Gastroesophageal sphincter (tissue), 4 donors: ENCODE measurements around the gene ADIRF. TPM values are rescaled to one million over a fixed set of nuclear protein-coding genes. Genes with fewer than 3 reads are reported as not detected.

Experiments used
- ATAC-seq: fragments of 150-250 bp; one replicate; pipeline ENCODE4 v1.9.1; 2016; ENCODE audit warnings: mild to moderate bottlenecking, moderate library complexity
- H3K27ac ChIP-seq, 4 donors: fragments of 200-600 bp; sonication (generic) in 3 of 4; 1 replicate in 3 of 4; 2 replicates in 1 of 4; pipeline ENCODE4 v1.5.1; 2016 to 2019
- H3K27me3 ChIP-seq: fragments of 200-600 bp; sonication (generic); one replicate; pipeline ENCODE4 v1.5.1; 2019
- H3K36me3 ChIP-seq, 2 donors: fragments of 200-600 bp; sonication (generic); one replicate each; pipeline ENCODE4 v1.5.1; 2019; ENCODE audit warnings: control low read depth in 1 of 2
- H3K4me1 ChIP-seq, 3 donors: fragments of 200-600 bp; sonication (generic); 1 replicate in 2 of 3; 2 replicates in 1 of 3; pipeline ENCODE4 v1.5.1; 2016 to 2019; ENCODE audit warnings: control low read depth in 2 of 3
- H3K4me3 ChIP-seq, 2 donors: fragments of 200-600 bp; sonication (generic); one replicate each; pipeline ENCODE4 v1.5.1; 2019; ENCODE audit warnings: mild to moderate bottlenecking in 1 of 2, moderate library complexity in 1 of 2
- H3K9me3 ChIP-seq, 3 donors: fragments of 200-600 bp; sonication (generic); one replicate each; pipeline ENCODE4 v1.5.1; 2017 to 2019; ENCODE audit warnings: control low read depth in 2 of 3
- EP300 ChIP-seq: sonication (generic); formaldehyde crosslinking; IDR thresholded peaks from one replicate; pipeline ENCODE4 v1.6.1; 2017; ENCODE audit warnings: antibody characterized with exemption, mild to moderate bottlenecking
- POLR2A ChIP-seq, 2 donors: fragments of 450-650 bp; IDR thresholded peaks; one replicate each; pipeline ENCODE4 v1.6.1; 2017; ENCODE audit warnings: antibody characterized with exemption in 2 of 2, mild to moderate bottlenecking in 2 of 2, moderate library complexity in 1 of 2
- POLR2AphosphoS5 ChIP-seq: sonication (generic); formaldehyde crosslinking; IDR thresholded peaks from one replicate; pipeline ENCODE4 v1.6.1; 2017; ENCODE audit warnings: antibody characterized with exemption
- WGBS, 2 donors: methylation state at CpG; one replicate each; pipeline ENCODE4 v1.1.5; 2018; ENCODE audit warnings: low coverage in 1 of 2; 5-methylcytosine and 5-hydroxymethylcytosine counted together
- total RNA-seq, 4 donors: library from RNA; depleted of rRNA; stranded (reverse); fragments of >200 nt; gene quantifications; one replicate each; pipeline ENCODE4 v1.1.0, GENCODE V29; 2016
- TF ChIP-seq, protein P1 (sequence below), 4 experiments: fragments of 200-600 bp in 2 of 4; fragments of 450-650 bp in 2 of 4; sonication (generic) in 1 of 4; IDR thresholded peaks; one replicate each; pipeline ENCODE4 v1.5.1; 2017 to 2019; ENCODE audit warnings: antibody characterized with exemption in 4 of 4, mild to moderate bottlenecking in 2 of 4, moderate library complexity in 2 of 4

Gene ADIRF
- total RNA-seq, 4 donors from 2014 or later = 36.5 to 408 (median 149) TPM

DNA sequence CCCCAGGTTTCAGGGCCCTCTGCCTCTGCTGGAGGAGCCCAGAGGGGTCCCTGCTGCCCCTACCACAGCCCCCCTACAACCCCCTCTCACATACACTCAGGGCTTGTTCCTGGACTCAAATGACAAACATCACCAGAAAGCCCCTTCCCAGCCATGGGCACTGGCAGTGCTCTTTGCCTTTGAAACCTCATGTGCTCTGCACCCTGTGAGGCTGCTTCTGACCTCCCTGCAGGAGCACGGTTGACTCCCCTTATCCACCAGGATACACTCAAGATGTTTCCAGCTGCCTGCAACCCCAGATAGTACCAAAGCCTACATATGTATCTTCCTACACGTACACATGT, 3.5 kb upstream of the ADIRF start:
- WGBS, 2 donors = 80% methylated on average over 1 of the region's 2 CpGs; no CpG with 5 or more reads in 1 of the 2 donors
- ATAC-seq = no peak
- Histone ChIP-seq H3K27ac (peak overlapping the region in 2 of 4 donors; percentile 5 to 27), H3K4me3 (no peak overlapping the region), H3K27me3 (no peaks in the 10 kb centered on the region), H3K4me1 (peaks cover 0 to 70% (median 34%) of the 10 kb centered on the region in 3 donors), H3K36me3 (no peaks in the 10 kb centered on the region), H3K9me3 (no peaks in the 10 kb centered on the region)
- TF ChIP-seq, protein P1, sequence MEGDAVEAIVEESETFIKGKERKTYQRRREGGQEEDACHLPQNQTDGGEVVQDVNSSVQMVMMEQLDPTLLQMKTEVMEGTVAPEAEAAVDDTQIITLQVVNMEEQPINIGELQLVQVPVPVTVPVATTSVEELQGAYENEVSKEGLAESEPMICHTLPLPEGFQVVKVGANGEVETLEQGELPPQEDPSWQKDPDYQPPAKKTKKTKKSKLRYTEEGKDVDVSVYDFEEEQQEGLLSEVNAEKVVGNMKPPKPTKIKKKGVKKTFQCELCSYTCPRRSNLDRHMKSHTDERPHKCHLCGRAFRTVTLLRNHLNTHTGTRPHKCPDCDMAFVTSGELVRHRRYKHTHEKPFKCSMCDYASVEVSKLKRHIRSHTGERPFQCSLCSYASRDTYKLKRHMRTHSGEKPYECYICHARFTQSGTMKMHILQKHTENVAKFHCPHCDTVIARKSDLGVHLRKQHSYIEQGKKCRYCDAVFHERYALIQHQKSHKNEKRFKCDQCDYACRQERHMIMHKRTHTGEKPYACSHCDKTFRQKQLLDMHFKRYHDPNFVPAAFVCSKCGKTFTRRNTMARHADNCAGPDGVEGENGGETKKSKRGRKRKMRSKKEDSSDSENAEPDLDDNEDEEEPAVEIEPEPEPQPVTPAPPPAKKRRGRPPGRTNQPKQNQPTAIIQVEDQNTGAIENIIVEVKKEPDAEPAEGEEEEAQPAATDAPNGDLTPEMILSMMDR (IDR thresholded peaks at IDR 0.05) = no peak
- TF ChIP-seq POLR2A (IDR thresholded peaks at IDR 0.05) (no peak), POLR2AphosphoS5 (no peak), EP300 (no peak)

DNA sequence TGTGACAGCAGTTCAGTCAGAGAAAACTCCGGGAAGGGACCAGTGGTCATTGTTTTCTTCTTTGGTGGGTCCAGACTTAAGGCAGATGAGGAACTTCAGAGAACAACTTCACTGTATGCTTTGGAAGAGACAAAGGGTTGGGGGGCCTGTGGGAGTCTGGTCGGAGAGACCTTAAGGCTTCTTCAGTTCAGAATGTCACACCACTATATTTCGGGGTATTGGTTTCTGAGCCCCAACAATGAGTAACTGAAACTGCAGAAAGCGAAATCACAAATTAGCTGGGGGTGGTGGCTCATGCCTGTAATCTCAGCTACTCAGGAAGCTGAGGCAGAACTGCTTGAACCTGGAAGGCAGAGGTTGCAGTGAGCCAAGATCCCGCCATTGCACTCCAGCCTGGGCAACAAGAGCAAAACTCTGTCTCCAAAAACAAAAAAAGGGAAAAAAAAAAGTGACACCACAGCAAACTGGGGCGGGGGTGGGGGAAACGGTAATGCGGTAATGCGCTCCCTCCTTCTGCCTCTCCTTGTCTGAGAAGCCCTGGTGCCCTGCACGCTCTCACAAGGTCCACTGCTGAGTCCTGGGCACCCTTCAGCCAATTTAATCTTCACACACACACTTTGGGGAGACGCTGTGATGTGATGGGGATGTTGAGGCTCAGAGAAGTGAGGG, 2.2 kb upstream of the ADIRF start:
- H3K4me1 ChIP-seq = peaks cover 0 to 65% (median 36%) of the 10 kb centered on the region in 3 donors
- 41 to 62% methylated on average over 4 to 9 of the region's 11 CpGs for WGBS, 2 donors
- no peak for ATAC-seq
- H3K36me3 ChIP-seq = no peaks in the 10 kb centered on the region
- no peak for TF ChIP-seq POLR2AphosphoS5
- TF ChIP-seq, protein P1 (IDR thresholded peaks at IDR 0.05) = no peak
- no peak for TF ChIP-seq EP300
- no peak for TF ChIP-seq POLR2A (IDR thresholded peaks at IDR 0.05)
- H3K27me3 ChIP-seq = no peaks in the 10 kb centered on the region
- peak overlapping the region in 1 of 2 donors; percentile 5 for H3K4me3 ChIP-seq
- peak overlapping the region in 3 of 4 donors; percentile 95 to 99 (median 99) for H3K27ac ChIP-seq
- no peaks in the 10 kb centered on the region for H3K9me3 ChIP-seq

DNA sequence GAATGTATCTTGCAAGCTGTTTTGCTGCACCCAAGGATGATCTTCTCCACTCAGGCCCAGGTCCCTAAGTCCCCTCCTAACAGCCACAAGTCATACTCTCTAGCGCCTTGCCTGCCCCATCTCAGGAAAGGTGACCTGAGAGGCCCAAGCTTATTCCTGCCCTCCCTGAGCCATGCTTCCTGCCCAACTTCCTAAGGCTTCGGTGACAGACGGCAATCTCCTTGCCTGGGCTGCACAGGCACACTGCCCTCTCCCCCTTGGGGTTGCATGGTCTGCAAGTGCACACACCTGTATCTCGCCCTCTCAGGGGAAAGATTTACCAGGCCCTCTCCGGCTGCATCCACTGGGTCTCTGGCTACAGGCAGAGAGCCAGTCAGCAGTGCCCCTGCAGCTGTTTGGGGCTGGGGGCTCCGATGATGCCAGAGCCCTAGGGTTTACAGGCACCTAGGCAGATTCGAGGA, 771 bp upstream of the ADIRF start:
- Histone ChIP-seq H3K9me3 (no peaks in the 10 kb centered on the region), H3K36me3 (no peaks in the 10 kb centered on the region), H3K4me1 (peaks cover 0 to 78% (median 41%) of the 10 kb centered on the region in 3 donors), H3K27ac (peak overlapping the region in 3 of 4 donors; percentile 95 to 99 (median 99)), H3K4me3 (peak overlapping the region in 1 of 2 donors; percentile 69), H3K27me3 (no peaks in the 10 kb centered on the region)
- WGBS, 2 donors = 79% methylated on average over 4 of the region's 7 CpGs; no CpG with 5 or more reads in 1 of the 2 donors
- TF ChIP-seq POLR2AphosphoS5 = no peak
- TF ChIP-seq EP300 = no peak
- TF ChIP-seq POLR2A (IDR thresholded peaks at IDR 0.05) = no peak
- TF ChIP-seq, protein P1 (IDR thresholded peaks at IDR 0.05) = no peak
- no peak for ATAC-seq

DNA sequence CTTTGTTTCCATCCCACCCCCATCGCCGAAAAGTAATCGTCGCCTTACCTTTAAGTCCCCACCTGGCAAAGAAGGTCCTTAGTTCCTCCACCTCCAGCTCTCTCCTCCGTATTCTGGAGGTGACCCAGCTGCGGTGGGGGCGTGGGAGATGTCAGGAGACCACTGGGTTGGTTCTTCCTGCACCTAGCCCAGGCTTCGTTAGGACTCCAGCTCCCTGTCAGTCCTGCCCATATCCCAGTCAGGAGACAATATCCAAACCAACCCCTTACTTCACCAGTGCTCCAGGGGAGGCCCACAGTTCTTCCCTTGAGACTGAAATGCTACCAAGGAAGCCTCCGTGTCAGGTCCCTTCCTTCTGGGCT, 693 bp downstream of the ADIRF start:
- H3K4me1 ChIP-seq = peaks cover 0 to 82% (median 41%) of the 10 kb centered on the region in 3 donors

More for the DNA sequence above, 693 bp downstream of the ADIRF start:
- H3K27me3 ChIP-seq = no peaks in the 10 kb centered on the region
- no peak for ATAC-seq
- H3K4me3 ChIP-seq = peak overlapping the region; percentile 65 to 69
- H3K9me3 ChIP-seq = no peaks in the 10 kb centered on the region
- H3K27ac ChIP-seq = peak overlapping the region; percentile 95 to 99 (median 98)
- no peak for TF ChIP-seq POLR2A (IDR thresholded peaks at IDR 0.05)
- TF ChIP-seq EP300 = no peak
- TF ChIP-seq, protein P1 (IDR thresholded peaks at IDR 0.05) = no peak
- no peak for TF ChIP-seq POLR2AphosphoS5
- 19 to 47% methylated on average over 5 to 7 of the region's 9 CpGs for WGBS, 2 donors
- H3K36me3 ChIP-seq = no peaks in the 10 kb centered on the region
